Subcutaneous adipose tissue (tissue), 4 donors: ENCODE measurements around the gene CFAP43. TPM values are rescaled to one million over a fixed set of nuclear protein-coding genes. Genes with fewer than 3 reads are reported as not detected.

Experiments used
- total RNA-seq, 4 donors: library from RNA; depleted of rRNA; stranded (reverse); fragments of >200 nt; gene quantifications; one replicate each; pipeline ENCODE4 v1.1.0, GENCODE V29; 2016
- TF ChIP-seq, protein P1 (sequence below): fragments of 450-650 bp; IDR thresholded peaks from one replicate; pipeline ENCODE4 v1.5.1; 2016; ENCODE audit warnings: low read depth, mild to moderate bottlenecking, control low read depth, antibody characterized with exemption, moderate library complexity

Gene CFAP43
- total RNA-seq, 4 donors from 2014 or later: 0.19 TPM; not detected in 3

DNA sequence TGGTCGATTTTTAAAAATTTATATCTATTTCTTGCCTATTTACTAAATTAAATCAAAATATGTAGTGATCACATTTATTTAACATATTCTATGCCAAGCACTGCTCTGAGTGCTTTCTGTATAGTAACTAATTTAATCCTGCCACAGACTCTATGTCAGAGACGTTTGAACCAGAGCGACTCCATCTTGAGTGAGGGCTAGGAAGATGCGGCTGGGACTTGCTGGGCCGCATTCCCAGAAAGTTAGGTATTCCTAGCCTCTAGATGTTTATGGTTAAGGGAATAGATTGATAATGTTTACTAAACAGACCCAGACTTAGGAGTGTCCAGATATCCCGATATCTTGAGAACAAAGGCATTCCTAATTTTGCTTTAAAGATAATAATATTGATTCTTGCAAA lies 19.3 kb upstream of the CFAP43 start:
- TF ChIP-seq, protein P1, sequence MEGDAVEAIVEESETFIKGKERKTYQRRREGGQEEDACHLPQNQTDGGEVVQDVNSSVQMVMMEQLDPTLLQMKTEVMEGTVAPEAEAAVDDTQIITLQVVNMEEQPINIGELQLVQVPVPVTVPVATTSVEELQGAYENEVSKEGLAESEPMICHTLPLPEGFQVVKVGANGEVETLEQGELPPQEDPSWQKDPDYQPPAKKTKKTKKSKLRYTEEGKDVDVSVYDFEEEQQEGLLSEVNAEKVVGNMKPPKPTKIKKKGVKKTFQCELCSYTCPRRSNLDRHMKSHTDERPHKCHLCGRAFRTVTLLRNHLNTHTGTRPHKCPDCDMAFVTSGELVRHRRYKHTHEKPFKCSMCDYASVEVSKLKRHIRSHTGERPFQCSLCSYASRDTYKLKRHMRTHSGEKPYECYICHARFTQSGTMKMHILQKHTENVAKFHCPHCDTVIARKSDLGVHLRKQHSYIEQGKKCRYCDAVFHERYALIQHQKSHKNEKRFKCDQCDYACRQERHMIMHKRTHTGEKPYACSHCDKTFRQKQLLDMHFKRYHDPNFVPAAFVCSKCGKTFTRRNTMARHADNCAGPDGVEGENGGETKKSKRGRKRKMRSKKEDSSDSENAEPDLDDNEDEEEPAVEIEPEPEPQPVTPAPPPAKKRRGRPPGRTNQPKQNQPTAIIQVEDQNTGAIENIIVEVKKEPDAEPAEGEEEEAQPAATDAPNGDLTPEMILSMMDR: no peak

- TF ChIP-seq, protein P1: no peak
Measured at GRCh38 chr10:104250371-104250770, 18.2 kb upstream of the CFAP43 start.

- TF ChIP-seq, protein P1: no peak
Measured at GRCh38 chr10:104247513-104248146, 15.5 kb upstream of the CFAP43 start.

DNA sequence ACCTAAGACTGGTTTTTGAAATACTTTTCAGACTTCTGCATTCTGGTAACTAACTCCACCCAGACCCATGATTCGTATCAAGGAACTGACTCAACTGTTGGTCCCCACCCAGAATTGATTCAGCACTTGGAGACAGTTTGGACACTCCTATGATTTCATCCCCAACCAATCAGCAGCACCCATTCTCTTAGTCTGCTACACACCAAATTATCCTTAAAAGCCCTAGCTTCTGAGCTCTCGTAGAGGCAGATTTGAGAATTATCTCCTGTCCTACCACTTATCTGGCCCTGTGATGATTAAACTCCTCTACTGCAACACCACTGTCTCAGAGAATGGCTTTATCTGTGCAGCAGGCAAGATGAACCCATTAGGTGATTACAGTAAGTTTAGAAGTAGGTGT lies 14.8 kb upstream of the CFAP43 start:
- TF ChIP-seq, protein P1: no peak

DNA sequence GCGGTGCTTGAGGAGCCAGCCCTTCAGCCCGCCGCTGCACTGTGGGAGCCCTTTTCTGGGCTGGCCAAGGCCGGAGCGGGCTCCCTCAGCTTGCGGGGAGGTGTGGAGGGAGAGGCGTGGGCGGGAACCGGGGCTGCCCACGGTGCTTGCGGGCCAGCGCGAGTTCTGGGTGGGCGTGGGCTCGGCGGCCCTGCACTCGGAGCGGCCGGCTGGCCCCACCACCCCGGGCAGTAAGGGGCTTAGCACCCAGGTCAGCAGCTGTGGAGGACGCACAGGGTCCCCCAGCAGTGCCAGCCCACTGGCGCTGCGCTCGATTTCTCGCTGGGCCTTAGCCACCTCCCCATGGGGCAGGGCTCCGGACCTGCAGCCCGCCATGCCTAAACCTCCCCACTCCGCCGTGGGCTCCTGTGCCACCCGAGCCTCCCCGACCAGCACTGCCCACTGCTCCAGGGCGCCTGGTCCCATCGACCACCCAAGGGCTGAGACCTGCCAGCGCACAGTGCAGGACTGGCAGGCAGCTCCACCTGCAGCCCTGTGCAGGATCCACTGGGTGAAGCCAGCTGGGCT lies 13.0 kb upstream of the CFAP43 start:
- TF ChIP-seq, protein P1: no peak

GRCh38 chr10:104243512-104243911 lies 11.3 kb upstream of the CFAP43 start:
- TF ChIP-seq, protein P1: no peak

GRCh38 chr10:104242545-104242944 lies 10.4 kb upstream of the CFAP43 start:
- TF ChIP-seq, protein P1: no peak
